Liver (tissue), 9 donors: ENCODE results near the gene SP110. TPM values are rescaled to one million over a fixed set of nuclear protein-coding genes. Genes with fewer than 3 reads are reported as not detected.

Experiments
- DNase-seq: peaks from one replicate; pipeline ENCODE4 v3.0.0-alpha.2; 2017; ENCODE audit warnings: low spot score
- H3K27ac ChIP-seq, 2 donors: one replicate each; pipeline ENCODE4 v1.7.0; 2013; ENCODE audit warnings: inconsistent platforms in 2 of 2, low read length in 2 of 2, control low read depth in 1 of 2, low read depth in 1 of 2, mild to moderate bottlenecking in 1 of 2
- H3K27me3 ChIP-seq, 4 donors: one replicate each; pipeline versions ENCODE4 v1.6.1 to v1.7.0; 2013; ENCODE audit warnings: low read length in 3 of 4, inconsistent platforms in 1 of 4, mild to moderate bottlenecking in 1 of 4, moderate library complexity in 1 of 4; ENCODE audit not compliant: control insufficient read depth in 4 of 4, insufficient read depth in 4 of 4
- H3K36me3 ChIP-seq, 4 donors: one replicate each; pipeline versions ENCODE4 v1.6.1 to v1.7.0; 2013; ENCODE audit warnings: low read length in 3 of 4, mild to moderate bottlenecking in 3 of 4, low read depth in 1 of 4, moderate library complexity in 1 of 4; ENCODE audit not compliant: control insufficient read depth in 4 of 4, insufficient read depth in 3 of 4
- H3K4me1 ChIP-seq, 4 donors: one replicate each; pipeline versions ENCODE4 v1.6.1 to v1.7.0; 2013; ENCODE audit warnings: low read length in 3 of 4, mild to moderate bottlenecking in 3 of 4, moderate library complexity in 1 of 4; ENCODE audit not compliant: control insufficient read depth in 4 of 4, insufficient read depth in 4 of 4
- H3K4me3 ChIP-seq, 3 donors: one replicate each; pipeline versions ENCODE4 v1.6.1 to v1.7.0; 2013; ENCODE audit warnings: low read length in 3 of 3, control low read depth in 1 of 3, low read depth in 1 of 3, mild to moderate bottlenecking in 1 of 3
- H3K9ac ChIP-seq, 2 donors: one replicate each; pipeline ENCODE4 v1.7.0; 2013; ENCODE audit warnings: low read length in 2 of 2, mild to moderate bottlenecking in 2 of 2, moderate library complexity in 2 of 2, control low read depth in 1 of 2, low read depth in 1 of 2
- H3K9me3 ChIP-seq, 4 donors: one replicate each; pipeline versions ENCODE4 v1.6.1 to v1.7.0; 2013; ENCODE audit warnings: low read length in 3 of 4; ENCODE audit not compliant: control insufficient read depth in 4 of 4
- ATF3 ChIP-seq: IDR thresholded peaks from 2 replicates; pipeline ENCODE4 v1.6.1; 2016; ENCODE audit warnings: antibody characterized with exemption
- CTCF ChIP-seq: fragments of 150-350 bp; IDR thresholded peaks from 2 replicates; pipeline ENCODE4 v1.5.1; 2017; ENCODE audit warnings: improper control_type of control experiment, low read depth, low read length; ENCODE audit not compliant: missing input control
- EGR1 ChIP-seq, 2 donors: IDR thresholded peaks; 2 replicates each; pipeline ENCODE4 v1.6.1; 2016 to 2018; ENCODE audit warnings: antibody characterized with exemption in 2 of 2, low read depth in 2 of 2
- FOXA1 ChIP-seq: IDR thresholded peaks from 2 replicates; pipeline ENCODE4 v1.6.1; 2016; ENCODE audit warnings: antibody characterized with exemption
- FOXA2 ChIP-seq: IDR thresholded peaks from 2 replicates; pipeline ENCODE4 v1.6.1; 2016; ENCODE audit warnings: antibody characterized with exemption
- GABPA ChIP-seq, 2 donors: IDR thresholded peaks in 1 of 2; conservative IDR thresholded peaks in 1 of 2; 2 replicates each; pipeline ENCODE4 v1.6.1; 2016; ENCODE audit warnings: antibody characterized with exemption in 2 of 2, mild to moderate bottlenecking in 1 of 2, moderate library complexity in 1 of 2
- HNF4A ChIP-seq, 2 donors: conservative IDR thresholded peaks; 2 replicates each; pipeline ENCODE4 v1.6.1; 2016; ENCODE audit warnings: antibody characterized with exemption in 2 of 2, mild to moderate bottlenecking in 2 of 2
- HNF4G ChIP-seq: IDR thresholded peaks from 2 replicates; pipeline ENCODE4 v1.6.1; 2016; ENCODE audit warnings: antibody characterized with exemption
- JUND ChIP-seq, 2 donors: IDR thresholded peaks; 2 replicates each; pipeline ENCODE4 v1.6.1; 2016; ENCODE audit warnings: antibody characterized with exemption in 2 of 2
- MAX ChIP-seq: IDR thresholded peaks from 2 replicates; pipeline ENCODE4 v1.6.1; 2016; ENCODE audit warnings: antibody characterized with exemption
- NR2F2 ChIP-seq: IDR thresholded peaks from 2 replicates; pipeline ENCODE4 v1.6.1; 2016; ENCODE audit warnings: antibody characterized with exemption
- RAD21 ChIP-seq, 2 donors: IDR thresholded peaks; 2 replicates each; pipeline ENCODE4 v1.6.1; 2016; ENCODE audit warnings: antibody characterized with exemption in 2 of 2, mild to moderate bottlenecking in 2 of 2
- REST ChIP-seq: IDR thresholded peaks from 2 replicates; pipeline ENCODE4 v1.6.1; 2016; ENCODE audit warnings: antibody characterized with exemption, mild to moderate bottlenecking
- RXRA ChIP-seq, 2 donors: IDR thresholded peaks; 2 replicates each; pipeline ENCODE4 v1.6.1; 2017 to 2018; ENCODE audit warnings: antibody characterized with exemption in 2 of 2, mild to moderate bottlenecking in 1 of 2
- SP1 ChIP-seq: IDR thresholded peaks from 2 replicates; pipeline ENCODE4 v1.6.1; 2018; ENCODE audit warnings: antibody characterized with exemption, mild to moderate bottlenecking
- TAF1 ChIP-seq: conservative IDR thresholded peaks from 2 replicates; pipeline ENCODE4 v1.6.1; 2016; ENCODE audit warnings: antibody characterized with exemption, mild to moderate bottlenecking
- YY1 ChIP-seq: IDR thresholded peaks from 2 replicates; pipeline ENCODE4 v1.6.1; 2016; ENCODE audit warnings: antibody characterized with exemption, mild to moderate bottlenecking
- ZBTB33 ChIP-seq: IDR thresholded peaks from 2 replicates; pipeline ENCODE4 v1.6.1; 2016; ENCODE audit warnings: antibody characterized with exemption
- WGBS: extraction: QIAGEN DNeasy Blood & Tissue Kit; methylation state at CpG from one replicate; pipeline ENCODE4 v1.1.7; 2013; 5-methylcytosine and 5-hydroxymethylcytosine counted together
- polyA plus RNA-seq, 2 donors: library from polyadenylated mRNA; stranded (reverse) in 1 of 2; unstranded in 1 of 2; fragments of 200-250 nt in 1 of 2; fragments of >200 nt in 1 of 2; fragmentation: Nextera tagmentation in 1 of 2; extraction: Ambion mirVana in 1 of 2; gene quantifications; one replicate each; pipeline versions ENCODE4 v1.2.1 to v1.2.3, GENCODE V29; 2013 to 2015
- total RNA-seq, 2 donors: library from RNA; depleted of rRNA; stranded (reverse); fragments of >200 nt; gene quantifications; one replicate each; pipeline ENCODE4 v1.2.3, GENCODE V29; 2014
- donor health status: healthy.
- donor health status: healthy.
- donor health status: healthy.
- donor health status: healthy.
- donor health status: healthy.

SP110 gene
- total and polyA plus RNA-seq, 4 donors, result 5.3 to 15.4 (median 8.2) TPM

- no peak for TF ChIP-seq MAX
- no peak for TF ChIP-seq GABPA (IDR thresholded peaks at IDR 0.05 in 1 of 2, conservative IDR thresholded peaks at IDR 0.05 in 1 of 2)
- no peak for TF ChIP-seq FOXA1
- no peak for TF ChIP-seq EGR1 (IDR thresholded peaks at IDR 0.05; ENCODE audit: low read depth in 2 of 2)
- no peak for TF ChIP-seq ZBTB33
- TF ChIP-seq SP1, result no peak
- TF ChIP-seq HNF4G, result no peak
- no peak for TF ChIP-seq JUND (IDR thresholded peaks at IDR 0.05)
- TF ChIP-seq RXRA (IDR thresholded peaks at IDR 0.05), result no peak
- no peak for TF ChIP-seq FOXA2
- no peak for TF ChIP-seq NR2F2
- no peak for TF ChIP-seq RAD21 (IDR thresholded peaks at IDR 0.05)
- no peak for TF ChIP-seq YY1
- TF ChIP-seq TAF1, result no peak
- no peak for TF ChIP-seq REST
- TF ChIP-seq CTCF, result no peak
- no peak for TF ChIP-seq HNF4A (conservative IDR thresholded peaks at IDR 0.05)
- no peak for TF ChIP-seq ATF3
- H3K36me3 ChIP-seq, result peaks cover 5 to 61% (median 44%) of the 10 kb centered on the region in 4 donors
- no peak overlapping the region for H3K27ac ChIP-seq
- H3K9ac ChIP-seq, result no peak overlapping the region
- H3K9me3 ChIP-seq, result no peaks in the 10 kb centered on the region
- peak; percentile 12 for DNase-seq
- no peaks in the 10 kb centered on the region for H3K4me1 ChIP-seq
- no peaks in the 10 kb centered on the region for H3K27me3 ChIP-seq
- no peak overlapping the region for H3K4me3 ChIP-seq
- WGBS, result 92% methylated on average over 7 of the region's 7 CpGs
These were observed 41.0 kb downstream of the SP110 start for GRCh38 chr2:230178546-230179485.
